Stimulated activated CD4-positive, alpha-beta T cell treated with anti-CD3 and anti-CD28 coated beads, TNF-alpha, amount 100 ng/mL, for 48 hours (primary cell): ENCODE data around the gene ERCC4.

Source experiments
- DNase-seq, 3 donors: peaks; one replicate each; pipeline ENCODE4 v3.0.0-alpha.2; 2020; ENCODE audit warnings: low read depth in 3 of 3

Gene ERCC4

DNA sequence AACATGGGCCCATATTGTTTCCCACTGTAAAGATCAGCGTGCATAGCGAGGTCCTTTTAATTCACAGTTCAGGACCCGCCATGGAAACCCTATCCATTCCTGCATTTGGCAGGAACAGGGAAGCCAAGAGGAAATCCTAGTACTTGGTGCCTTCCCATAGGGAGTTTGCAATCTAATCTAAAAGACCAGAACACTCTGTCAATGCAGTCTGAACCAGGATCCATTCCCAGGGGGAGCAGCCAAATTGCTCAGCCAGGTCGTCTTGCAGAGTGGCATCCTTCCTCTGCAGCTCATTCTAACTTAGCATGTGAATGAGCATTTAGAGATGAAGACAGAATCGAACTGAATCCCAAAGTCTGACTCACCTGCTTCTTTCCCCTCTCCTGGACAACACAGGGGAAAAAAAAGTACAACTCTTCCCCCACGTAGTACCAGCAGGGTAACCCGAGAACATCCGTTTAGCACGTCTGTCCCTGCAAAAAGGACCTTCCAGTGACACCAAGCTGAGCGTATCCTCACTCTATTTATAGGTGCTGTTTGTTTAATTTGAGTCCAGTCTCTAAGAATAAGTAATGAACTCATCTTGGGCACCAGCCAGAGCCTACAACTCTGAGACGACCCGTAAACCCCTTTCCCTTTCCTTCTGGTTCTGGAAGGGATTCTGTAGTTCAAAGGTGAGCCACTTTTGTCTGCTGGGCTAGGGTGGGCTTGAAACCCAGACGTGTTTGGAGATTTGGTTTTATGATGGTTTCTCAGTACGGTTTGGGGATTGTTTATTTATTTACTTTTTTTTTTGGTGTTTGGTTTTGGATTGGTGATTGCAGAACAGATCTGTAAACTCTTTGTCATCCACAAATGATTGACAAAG is 74.5 kb downstream of the ERCC4 start:
- DNase-seq: no peak

DNA sequence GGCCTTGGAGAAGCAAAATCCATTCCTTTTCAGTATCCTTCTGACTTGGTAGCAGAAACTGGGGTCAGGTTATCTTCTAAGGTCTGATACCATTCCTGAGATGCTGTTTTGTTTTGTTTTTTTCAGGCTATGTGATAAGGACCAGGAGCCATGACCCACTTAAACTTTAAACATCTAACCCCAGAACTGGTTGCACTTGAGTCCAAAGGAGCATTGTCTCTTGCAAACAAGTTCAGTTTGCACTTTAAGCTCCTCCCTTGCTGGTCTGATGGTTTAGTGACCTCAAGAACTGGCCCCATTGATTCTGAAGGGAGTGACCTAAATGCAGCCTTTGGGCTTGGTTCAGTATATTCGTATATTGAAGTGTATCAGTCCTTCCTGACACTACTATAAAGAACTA is 75.2 kb downstream of the ERCC4 start:
- DNase-seq: no peak

DNA sequence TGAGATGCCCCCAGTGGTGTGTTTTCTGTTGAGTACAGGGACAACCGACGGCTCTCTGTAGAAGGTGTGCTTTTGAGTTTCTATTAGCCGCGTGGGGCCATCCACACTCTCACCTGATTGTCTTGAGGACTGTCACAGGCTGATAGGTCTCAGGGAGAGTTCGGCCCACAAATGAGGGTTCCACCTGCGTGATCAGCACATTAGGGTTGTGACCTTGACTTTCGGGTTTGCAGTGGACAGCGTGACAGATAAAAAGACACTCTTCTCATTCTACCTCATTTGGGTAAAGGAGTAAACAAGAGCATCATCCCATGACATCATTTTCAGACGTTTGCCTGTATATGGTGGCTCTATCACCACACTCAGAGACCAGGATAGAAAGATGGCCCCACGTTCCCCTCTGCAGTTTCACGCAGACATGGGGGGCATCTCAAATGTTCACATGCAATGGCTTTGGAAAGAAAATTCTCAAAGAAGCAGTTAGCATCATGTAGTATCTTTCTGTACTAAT is 76.9 kb downstream of the ERCC4 start:
- no peak for DNase-seq

DNA sequence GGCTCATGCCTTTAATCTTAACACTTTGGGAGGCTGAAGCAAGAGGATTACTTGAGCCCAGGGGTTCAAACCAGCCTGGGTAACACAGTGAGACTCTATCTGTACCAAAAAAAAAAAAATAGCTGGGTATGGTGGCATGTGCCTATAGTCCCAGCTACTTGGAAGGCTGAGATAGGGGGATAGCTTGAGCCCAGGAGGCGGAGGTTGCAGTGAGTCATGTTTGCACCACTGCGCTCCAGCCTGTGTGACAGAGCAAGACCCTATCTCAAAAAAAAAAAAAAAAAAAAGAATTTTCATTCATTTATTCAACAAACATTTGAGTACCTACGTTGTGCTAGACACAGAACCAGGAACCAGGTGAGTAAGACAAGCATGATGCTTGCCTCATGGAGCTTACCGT is 77.6 kb downstream of the ERCC4 start:
- no peak for DNase-seq

DNA sequence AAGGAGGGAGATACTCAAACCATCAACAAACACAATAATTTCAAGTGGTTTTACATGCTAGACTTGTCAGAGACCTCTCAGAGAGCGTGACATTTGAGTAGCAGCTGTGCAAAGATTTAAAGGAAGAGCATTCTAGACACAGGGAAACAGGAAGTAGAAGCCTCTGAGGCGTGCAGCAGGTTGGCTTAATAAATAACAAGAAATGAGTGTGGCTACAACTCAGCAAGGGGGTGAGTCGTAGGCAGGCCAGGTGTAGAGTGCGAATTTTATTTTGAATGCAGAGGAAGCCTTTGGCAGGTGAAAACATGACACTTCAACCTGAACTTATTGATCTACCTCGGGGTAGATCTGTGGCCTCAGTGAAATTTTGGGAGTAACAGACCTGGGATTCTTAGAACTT is 78.0 kb downstream of the ERCC4 start:
- no peak for DNase-seq

DNA sequence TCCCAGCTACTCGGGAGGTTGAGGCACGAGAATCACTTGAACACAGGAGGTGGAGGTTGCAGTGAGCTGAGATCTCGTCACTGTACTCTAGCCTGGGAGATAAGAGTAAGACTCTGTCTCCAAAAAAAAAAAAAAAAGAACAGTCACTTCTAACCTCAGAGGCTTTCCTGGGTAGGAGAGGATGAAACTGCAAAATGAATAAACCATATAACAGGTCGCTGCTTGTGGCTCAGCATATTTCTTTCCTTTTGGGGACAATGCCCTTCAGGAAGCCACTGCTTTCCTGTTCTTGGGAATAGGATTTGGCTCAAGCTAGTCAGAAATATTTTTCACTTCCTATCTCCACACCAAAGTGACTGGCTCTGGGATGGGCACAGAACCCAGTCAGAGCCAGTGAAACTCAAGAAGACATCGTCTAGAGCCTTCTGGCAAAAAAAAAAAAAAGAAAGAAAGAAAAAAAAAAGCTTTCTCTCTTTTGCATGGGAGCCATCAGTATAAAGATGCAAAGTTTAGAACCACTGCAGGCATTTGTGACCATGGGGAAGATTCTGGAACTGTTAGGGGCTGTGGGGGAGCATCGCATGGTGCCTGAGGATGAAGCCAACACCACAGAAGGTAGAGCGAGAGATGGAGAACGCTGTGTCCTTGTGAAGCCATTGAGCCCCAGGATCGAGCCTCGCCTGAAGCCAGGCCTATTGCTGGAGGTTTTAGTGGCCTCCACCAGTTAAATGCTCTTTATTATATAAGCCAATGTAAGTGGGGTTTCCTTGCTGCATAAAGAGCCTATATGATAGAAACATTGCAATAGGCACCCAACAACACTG is 79.3 kb downstream of the ERCC4 start:
- DNase-seq: no peak

DNA sequence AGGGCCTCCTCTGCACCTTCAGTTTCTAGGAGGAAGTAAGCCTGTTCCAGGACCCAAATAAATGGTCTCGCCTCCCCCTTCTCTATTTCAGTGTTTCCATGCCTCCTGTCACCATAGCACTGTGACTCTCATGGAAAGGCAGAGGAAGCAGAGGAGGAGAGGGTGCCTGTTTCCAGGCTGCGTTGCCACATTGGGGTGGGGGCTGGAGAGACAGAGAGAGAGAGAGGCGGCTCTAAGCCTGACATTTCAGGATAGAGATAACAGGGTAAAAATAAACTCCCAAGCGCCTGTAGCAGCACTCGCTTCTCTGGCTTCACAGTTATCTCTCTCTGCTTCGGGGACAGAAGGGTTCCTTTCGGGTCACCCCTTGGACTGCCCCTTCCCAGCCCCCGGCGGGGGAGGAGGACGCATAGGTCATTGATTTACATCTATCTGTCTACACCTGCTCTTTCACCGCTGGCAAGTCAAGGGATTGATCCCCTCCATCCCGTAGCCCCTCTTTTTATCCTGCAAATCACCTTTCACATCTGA is 80.0 kb downstream of the ERCC4 start:
- DNase-seq: no peak

DNA sequence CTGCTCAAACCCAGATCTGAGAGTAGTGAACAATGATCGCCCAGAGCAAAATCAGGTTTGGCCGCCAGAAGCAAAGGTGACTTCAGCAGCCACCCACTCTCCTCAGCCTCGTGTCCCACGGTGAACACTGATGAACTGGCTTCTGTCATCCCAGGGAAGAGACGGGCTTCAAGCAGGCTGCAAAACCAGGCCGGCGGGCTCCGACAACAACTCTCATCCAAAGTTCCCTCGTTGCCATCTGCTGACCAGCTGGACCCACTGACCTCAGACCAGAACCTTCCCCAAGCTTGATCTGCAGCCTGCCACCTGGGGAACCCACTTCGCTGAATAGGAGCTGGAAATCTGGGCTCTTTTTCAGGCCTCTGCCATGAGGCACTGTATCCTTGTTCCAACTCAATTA is 81.6 kb downstream of the ERCC4 start:
- DNase-seq: no peak
